GM12878 (cell line): ENCODE results near the gene CUL1. TPM values are rescaled to one million over a fixed set of nuclear protein-coding genes. Genes with fewer than 3 reads are reported as not detected.

ENCODE experiments used
- ATAC-seq: fragments of 200-7000 bp; cut with Tn5 transposase; 3 replicates; pipeline ENCODE4 v1.9.1; 2020; ENCODE audit warnings: mild to moderate bottlenecking, moderate library complexity
- BruUV-seq: library from RNA; stranded (reverse); fragments of 400-500 nt; replicated peaks from 2 replicates; lab custom pipeline; 2021; lab: Mats Ljungman, UMichigan
- CTCF ChIA-PET: fragments of 300-600 bp; sonication (Branson Sonifier 250); formaldehyde crosslinking; extraction: SDS; loops from one replicate; lab custom pipeline; 2021; ENCODE audit warnings: inconsistent platforms; lab: Yijun Ruan, JAX
- POLR2A ChIA-PET: fragments of 350-600 bp; formaldehyde crosslinking; extraction: SDS; loops from one replicate; lab custom pipeline; 2021; ENCODE audit warnings: inconsistent platforms; lab: Charles Lee
- RAD21 ChIA-PET: fragments of 300-600 bp; sonication (Branson Sonifier 250); formaldehyde crosslinking; loops from one replicate; lab custom pipeline; 2023; ENCODE audit warnings: antibody characterized with exemption; ENCODE audit not compliant: unreplicated experiment; lab: Charles Lee
- SMC1A ChIA-PET: fragments of 300-600 bp; sonication (Branson Sonifier 250); formaldehyde crosslinking; loops from one replicate; lab custom pipeline; 2023; ENCODE audit not compliant: unreplicated experiment, uncharacterized antibody; lab: Charles Lee
- DNase-seq: peaks from one replicate; pipeline ENCODE4 v3.0.0-alpha.2; 2011; ENCODE audit warnings: low read depth, low spot score
- FAIRE-seq: peaks from 3 replicates; lab custom pipeline; 2011; peaks lifted over from hg19 to GRCh38; lab: Jason Lieb, UNC
- H2AFZ ChIP-seq: 2 replicates; pipeline ENCODE4 v1.6.0; 2011; ENCODE audit warnings: low read depth, low read length, control low read depth; ENCODE audit not compliant: control insufficient read depth
- H3K27ac ChIP-seq: 2 replicates; pipeline ENCODE4 v1.5.1; 2011; ENCODE audit warnings: control low read depth; ENCODE audit not compliant: control insufficient read depth, insufficient read depth
- H3K27me3 ChIP-seq, 2 experiments: replicated peaks in 1 of 2; 2 replicates each; pipeline versions ENCODE4 v1.6.0 to v1.6.1; 2011; ENCODE audit warnings: low read length in 1 of 2; ENCODE audit not compliant: control insufficient read depth in 2 of 2, insufficient read depth in 2 of 2
- H3K36me3 ChIP-seq, 2 experiments: 2 replicates each; pipeline ENCODE4 v1.5.1; 2011; ENCODE audit warnings: low read length in 1 of 2; ENCODE audit not compliant: control insufficient read depth in 2 of 2, insufficient read depth in 2 of 2
- H3K4me1 ChIP-seq: 2 replicates; pipeline ENCODE4 v1.6.1; 2011; ENCODE audit warnings: mild to moderate bottlenecking, low read length, moderate library complexity, mixed read lengths; ENCODE audit not compliant: control insufficient read depth, insufficient read depth
- H3K4me2 ChIP-seq: 2 replicates; pipeline ENCODE4 v1.6.0; 2011; ENCODE audit warnings: control low read depth; ENCODE audit not compliant: control insufficient read depth, insufficient read depth
- H3K4me3 ChIP-seq: fragments of 200-600 bp; sonication (generic); 2 replicates; pipeline ENCODE4 v1.5.1; 2016
- H3K79me2 ChIP-seq: 2 replicates; pipeline ENCODE4 v1.6.0; 2011; ENCODE audit warnings: low read length; ENCODE audit not compliant: control insufficient read depth, insufficient read depth
- H3K9ac ChIP-seq: 2 replicates; pipeline ENCODE4 v1.8.0; 2011; ENCODE audit warnings: low read length, control low read depth, mixed read lengths; ENCODE audit not compliant: control insufficient read depth, insufficient read depth
- H3K9me3 ChIP-seq: replicated peaks from 3 replicates; pipeline ENCODE4 v1.5.1; 2011; ENCODE audit warnings: mild to moderate bottlenecking, low read length; ENCODE audit not compliant: control insufficient read depth, insufficient read depth
- H4K20me1 ChIP-seq: 2 replicates; pipeline ENCODE4 v1.6.0; 2011; ENCODE audit not compliant: control insufficient read depth, insufficient read depth
- BCL3 ChIP-seq: IDR thresholded peaks from 2 replicates; pipeline ENCODE4 v1.6.1; 2011; ENCODE audit warnings: borderline replicate concordance, low read depth, mild to moderate bottlenecking, moderate library complexity, low read length; ENCODE audit not compliant: insufficient read depth, poor library complexity, severe bottlenecking
- BCLAF1 ChIP-seq: fragments of 450-650 bp; IDR thresholded peaks from 2 replicates; pipeline ENCODE4 v1.6.1; 2017; ENCODE audit warnings: antibody characterized with exemption, mild to moderate bottlenecking, moderate library complexity
- CHD2 ChIP-seq: IDR thresholded peaks from 2 replicates; pipeline ENCODE4 v1.6.1; 2011; ENCODE audit warnings: low read depth, low read length, improper control_type of control experiment, borderline replicate concordance
- HDAC2 ChIP-seq: fragments of 200-600 bp; sonication (generic); IDR thresholded peaks from 2 replicates; pipeline ENCODE4 v1.6.1; 2017
- HSF1 ChIP-seq: fragments of 150-350 bp; IDR thresholded peaks from 2 replicates; pipeline ENCODE4 v1.6.1; 2014; ENCODE audit warnings: mild to moderate bottlenecking, low read depth, low read length
- NFYB ChIP-seq: IDR thresholded peaks from 2 replicates; pipeline ENCODE4 v1.6.1; 2011; ENCODE audit warnings: low read depth, mild to moderate bottlenecking, low read length, improper control_type of control experiment, moderate library complexity; ENCODE audit not compliant: insufficient read depth
- NR2C1 ChIP-seq: fragments of 450-650 bp; IDR thresholded peaks from 2 replicates; pipeline ENCODE4 v1.6.1; 2017; ENCODE audit warnings: antibody characterized with exemption, mild to moderate bottlenecking, moderate library complexity
- POLR2A ChIP-seq: IDR thresholded peaks from 2 replicates; pipeline ENCODE4 v1.6.1; 2011; ENCODE audit warnings: low read depth, mild to moderate bottlenecking, low read length
- RBBP5 ChIP-seq: fragments of 200-600 bp; sonication (generic); conservative IDR thresholded peaks from 2 replicates; pipeline ENCODE4 v1.6.1; 2016
- SMAD5 ChIP-seq: IDR thresholded peaks from 2 replicates; pipeline ENCODE4 v1.6.1; 2016; ENCODE audit warnings: antibody characterized with exemption, low read depth
- YY1 ChIP-seq: IDR thresholded peaks from 2 replicates; pipeline ENCODE4 v1.6.1; 2011; ENCODE audit warnings: low read depth, mild to moderate bottlenecking, low read length
- ZBTB11 ChIP-seq: fragments of 450-650 bp; formaldehyde crosslinking; IDR thresholded peaks from 2 replicates; pipeline ENCODE4 v1.5.0; 2022; ENCODE audit warnings: mild to moderate bottlenecking, missing genetic modification characterization
- ZNF207 ChIP-seq: fragments of 450-650 bp; IDR thresholded peaks from 2 replicates; pipeline ENCODE4 v1.6.1; 2014; ENCODE audit warnings: antibody characterized with exemption, mild to moderate bottlenecking, borderline replicate concordance
- whole genome bisulfite sequencing: methylation state at CpG from one replicate; pipeline ENCODE4 v1.1.6; 2016; ENCODE audit warnings: low lambda C conversion rate; ENCODE audit not compliant: insufficient replicate concordance, insufficient coverage; ENCODE audit errors: missing lambda C conversion rate; 5-methylcytosine and 5-hydroxymethylcytosine counted together
- in situ Hi-C: fragments of 300-500 bp; cut with MboI; formaldehyde crosslinking; loops from 9 replicates; pipeline ENCODE4 v1.14.3; 2018; ENCODE audit warnings: mixed read lengths
- intact Hi-C: fragments of 100-400 bp; cut with micrococcal nuclease; formaldehyde crosslinking; loops from one replicate; pipeline ENCODE4 v1.14.2; 2022; ENCODE audit not compliant: unreplicated experiment
- polyA plus RNA-seq, 11 experiments: library from polyadenylated mRNA; depleted of rRNA in 4 of 11; unstranded in 6 of 11; stranded (reverse) in 5 of 11; fragments of >200 nt; fragmentation: Nextera tagmentation in 4 of 11; fragmentation: Illumina TruSeq in 1 of 11; extraction: Ambion mirVana in 4 of 11; extraction: Trizol in 1 of 11; gene quantifications; 1 replicate in 1 of 11; 2 replicates in 10 of 11; pipeline versions ENCODE4 v1.2.1 to v1.2.3, GENCODE V29; 2011 to 2016; ENCODE audit warnings: inconsistent platforms in 2 of 11, missing spikeins in 2 of 11, low read depth in 1 of 11
- total RNA-seq, 4 experiments: library from RNA; depleted of rRNA in 3 of 4; stranded (reverse); fragments of >200 nt in 3 of 4; fragmentation: Illumina TruSeq in 1 of 4; extraction: Trizol in 1 of 4; gene quantifications; 2 replicates each; pipeline versions ENCODE4 v1.2.1 to v1.2.3, GENCODE V29; 2013 to 2021

The CUL1 gene
- total and polyA plus RNA-seq, 10 of the 15 experiments (the other 5 are each of a cell fraction or from before 2014, with no cell fraction given) = 13.3 to 63.9 (median 45.9) TPM

GRCh38 chr7:148729984-148730733 lies 31.5 kb downstream of the CUL1 start:
- RAD21 ChIA-PET = no interaction called here
- no peak overlapping the region for H3K4me3 ChIP-seq
- CTCF ChIA-PET = interaction anchor here (0.6 to 1.8 kb wide), 5 partner anchors 9 to 1399 kb away, joined by 3 to 6 read pairs (median 5); no protein-coding TSS in a partner anchor
- H3K36me3 ChIP-seq = peaks cover 6 to 8% of the 10 kb centered on the region in 2 experiments; a peak in 3 of 4 replicates
- in situ Hi-C loops = no loop called here
- no TSS peak for BruUV-seq
- no peak overlapping the region for H3K4me2 ChIP-seq
- no peak overlapping the region for H3K9ac ChIP-seq
- peaks cover 9% of the 10 kb centered on the region for H3K4me1 ChIP-seq
- no peak overlapping the region for H3K27ac ChIP-seq
- ATAC-seq = no peak
- H3K79me2 ChIP-seq = peaks cover 42% of the 10 kb centered on the region
- no peaks in the 10 kb centered on the region for H3K27me3 ChIP-seq
- SMC1A ChIA-PET = interaction anchor here (0.8 to 2.5 kb wide), 4 partner anchors 17 to 29 kb away, joined by 3 to 10 read pairs (median 4); no protein-coding TSS in a partner anchor
- H4K20me1 ChIP-seq = peaks cover 7% of the 10 kb centered on the region; the same call in 1 of the 2 replicates
- no peak for FAIRE-seq
- 90% methylated on average over 12 of the region's 12 CpGs for WGBS
- no peak overlapping the region for H2AFZ ChIP-seq
- POLR2A ChIA-PET = no interaction called here
- no peaks in the 10 kb centered on the region for H3K9me3 ChIP-seq
- intact Hi-C loops = no loop called here
- no peak for DNase-seq
- TF ChIP-seq NFYB = no peak
- TF ChIP-seq CHD2 = no peak
- no peak for TF ChIP-seq YY1
- TF ChIP-seq BCL3 = no peak
- TF ChIP-seq HDAC2 = no peak
- no peak for TF ChIP-seq RBBP5
- no peak for TF ChIP-seq HSF1
- no peak for TF ChIP-seq ZBTB11 (CRISPR knock-in tag)
- TF ChIP-seq BCLAF1 = no peak
- TF ChIP-seq ZNF207 = no peak
- TF ChIP-seq SMAD5 = no peak
- TF ChIP-seq POLR2A = no peak
- TF ChIP-seq NR2C1 = no peak
